Panc1 (cell line): ENCODE measurements around the gene DIS3L2. TPM values are rescaled to one million over a fixed set of nuclear protein-coding genes. Genes with fewer than 3 reads are reported as not detected.

Source experiments
- ATAC-seq: fragments of 200-7000 bp; cut with Tn5 transposase; 2 replicates; pipeline ENCODE4 v1.9.1; 2020; ENCODE audit warnings: mild to moderate bottlenecking, moderate library complexity
- BruUV-seq: library from RNA; stranded (reverse); fragments of 400-500 nt; replicated peaks from 2 replicates; lab custom pipeline; 2021; lab: Mats Ljungman, UMichigan
- CTCF ChIA-PET: fragments of 300-600 bp; sonication (Branson Sonifier 250); formaldehyde crosslinking; loops from one replicate; lab custom pipeline; 2022; ENCODE audit warnings: antibody characterized with exemption; lab: Charles Lee
- POLR2A ChIA-PET: fragments of 300-600 bp; sonication (Branson Sonifier 250); formaldehyde crosslinking; loops from one replicate; lab custom pipeline; 2022; ENCODE audit warnings: antibody characterized with exemption; lab: Charles Lee
- DNase-seq: peaks from one replicate; pipeline ENCODE4 v3.0.0-alpha.2; 2010; ENCODE audit warnings: low read depth, low spot score
- H3K27ac ChIP-seq: 2 replicates; pipeline ENCODE4 v1.5.1; 2011; ENCODE audit warnings: mild to moderate bottlenecking, low read length, inconsistent platforms
- H3K27me3 ChIP-seq: fragments of 200-500 bp; sonication (Bioruptor generic); 2 replicates; pipeline ENCODE4 v1.6.0; 2014; ENCODE audit warnings: low read length, inconsistent platforms; ENCODE audit not compliant: control insufficient read depth, insufficient read depth
- H3K36me3 ChIP-seq: fragments of 200-500 bp; sonication (Bioruptor generic); 2 replicates; pipeline ENCODE4 v1.5.1; 2014; ENCODE audit warnings: inconsistent platforms, mild to moderate bottlenecking, low read length, moderate library complexity; ENCODE audit not compliant: control insufficient read depth, insufficient read depth
- H3K4me1 ChIP-seq: 2 replicates; pipeline ENCODE4 v1.5.1; 2011; ENCODE audit warnings: inconsistent platforms, mild to moderate bottlenecking, low read length, moderate library complexity; ENCODE audit not compliant: control insufficient read depth, insufficient read depth
- H3K4me3 ChIP-seq, 2 experiments: 2 replicates each; pipeline ENCODE4 v1.5.1; 2011 to 2012; ENCODE audit warnings: low read depth in 2 of 2, low read length in 2 of 2, mild to moderate bottlenecking in 2 of 2, inconsistent platforms in 1 of 2, moderate library complexity in 1 of 2
- H3K9me3 ChIP-seq: fragments of 200-500 bp; sonication (Bioruptor generic); 2 replicates; pipeline ENCODE4 v1.5.1; 2014; ENCODE audit warnings: low read depth, mild to moderate bottlenecking, inconsistent platforms, low read length, moderate library complexity; ENCODE audit not compliant: control insufficient read depth, insufficient read depth
- POLR2AphosphoS5 ChIP-seq: IDR thresholded peaks from 2 replicates; pipeline ENCODE4 v1.6.1; 2012; ENCODE audit warnings: mild to moderate bottlenecking, low read depth, low read length, moderate library complexity
- SIN3A ChIP-seq: IDR thresholded peaks from 2 replicates; pipeline ENCODE4 v1.6.1; 2012; ENCODE audit warnings: low read depth, mild to moderate bottlenecking, low read length, moderate library complexity, borderline replicate concordance; ENCODE audit not compliant: insufficient read depth
- TCF7L2 ChIP-seq: IDR thresholded peaks from 2 replicates; pipeline ENCODE4 v1.6.1; 2011; ENCODE audit warnings: mild to moderate bottlenecking, low read depth, low read length, inconsistent platforms
- in situ Hi-C: cut with HindIII; loops from 2 replicates; pipeline ENCODE4 v1.10.0; 2016; ENCODE audit warnings: low sequenced_read_pairs, low pct_unique_long_range_greater_than_20kb
- intact Hi-C: fragments of 100-400 bp; cut with micrococcal nuclease; formaldehyde crosslinking; loops from one replicate; pipeline ENCODE4 v1.10.0; 2022; ENCODE audit not compliant: unreplicated experiment
- total RNA-seq: library from RNA; stranded (reverse); gene quantifications from one replicate; pipeline ENCODE4 v1.2.1, GENCODE V29; 2021; ENCODE audit not compliant: unreplicated experiment
- TF ChIP-seq, protein P1 (sequence below): fragments of 450-650 bp; IDR thresholded peaks from 2 replicates; pipeline ENCODE4 v1.5.1; 2017; ENCODE audit warnings: mild to moderate bottlenecking
- TF ChIP-seq, protein P2 (sequence below), 2 experiments: IDR thresholded peaks; 2 replicates each; pipeline ENCODE4 v1.6.1; 2011 to 2012; ENCODE audit warnings: low read depth in 2 of 2, control low read depth in 1 of 2, low read length in 1 of 2, mild to moderate bottlenecking in 1 of 2, moderate library complexity in 1 of 2; ENCODE audit not compliant: insufficient read depth in 1 of 2

DIS3L2 gene
- total RNA-seq, 1 experiment from 2014 or later, result 28.1 TPM

DNA sequence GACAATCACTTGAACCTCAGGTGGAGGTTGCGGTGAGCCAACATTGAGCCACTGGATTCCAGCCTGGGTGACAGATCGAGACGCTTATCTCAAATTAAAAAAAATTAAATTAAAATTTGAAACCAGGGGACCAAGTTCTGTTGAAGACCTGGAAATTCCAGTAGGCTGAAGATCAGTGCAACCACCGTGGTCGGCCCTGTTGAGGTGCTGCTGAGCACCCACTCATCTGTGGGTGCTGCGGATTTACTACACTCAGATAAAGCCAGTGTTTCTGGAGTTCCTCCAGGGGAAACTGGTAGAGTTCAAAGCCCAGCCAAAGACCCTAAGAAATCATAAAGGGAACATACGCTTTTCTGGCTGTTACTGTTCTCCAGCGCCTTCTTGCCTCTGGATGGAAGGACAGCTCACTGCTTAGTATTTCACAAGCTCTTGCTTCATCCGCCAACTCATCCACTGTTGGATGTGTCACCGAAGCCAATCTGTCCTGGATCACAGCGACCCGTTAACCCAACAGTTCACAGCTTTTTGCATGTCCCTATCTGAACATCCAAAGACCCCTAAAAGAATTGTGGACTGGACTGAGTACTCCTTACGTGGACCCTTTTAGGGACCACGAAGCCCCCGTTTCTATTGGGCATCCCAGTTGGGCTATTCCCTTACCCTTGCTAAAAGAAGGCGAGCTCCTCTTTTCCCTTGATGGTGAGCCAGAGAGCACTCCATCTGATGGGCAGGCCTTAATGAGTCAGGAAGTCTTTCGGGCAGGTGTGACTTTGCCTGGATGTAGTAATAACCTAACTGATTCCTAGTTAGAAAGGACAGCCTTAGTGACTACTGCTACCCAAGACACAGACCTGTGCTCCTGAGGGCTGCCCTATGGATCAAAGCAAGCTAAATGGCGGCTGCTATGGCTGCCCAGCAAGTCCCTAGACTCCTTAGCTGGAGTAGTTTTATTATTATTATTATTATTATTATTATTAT lies 411.0 kb downstream of the DIS3L2 start:
- ATAC-seq, result no peak
- in situ Hi-C loops, result no loop called here

DNA sequence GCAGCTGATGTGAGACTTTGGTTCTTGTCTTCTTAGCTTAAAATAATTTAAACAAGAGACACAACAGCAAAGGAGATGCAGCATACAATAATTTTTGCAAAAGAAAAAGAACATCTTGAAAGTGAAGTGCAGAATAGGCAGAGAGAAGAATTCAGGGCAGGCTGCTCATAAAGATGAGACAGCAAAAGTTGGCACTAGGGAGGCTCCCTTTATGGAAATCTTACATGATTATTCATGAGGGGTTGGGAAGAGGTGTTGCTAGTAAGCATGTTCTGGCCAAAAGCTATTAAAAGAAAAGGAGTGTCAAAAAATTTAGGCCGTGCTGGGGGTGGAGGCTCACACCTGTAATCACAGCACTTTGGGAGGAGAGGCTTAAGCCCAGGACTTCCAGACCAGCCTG lies 412.8 kb downstream of the DIS3L2 start:
- in situ Hi-C loops, result no loop called here
- Histone ChIP-seq H3K9me3 (no peaks in the 10 kb centered on the region), H3K36me3 (no peaks in the 10 kb centered on the region), H3K4me3 (no peak overlapping the region), H3K27ac (no peak overlapping the region; the same call in 1 of the 2 replicates), H3K27me3 (no peaks in the 10 kb centered on the region), H3K4me1 (no peaks in the 10 kb centered on the region; the same call in 1 of the 2 replicates)
- no peak for DNase-seq
- no peak for ATAC-seq
- ChIA-PET CTCF (interaction anchor here (0.5 kb wide), 1 partner anchor 474 kb away, joined by 6 read pairs; no protein-coding TSS in a partner anchor), POLR2A (no interaction called here)
- no peak for TF ChIP-seq POLR2AphosphoS5
- no peak for TF ChIP-seq SIN3A
- TF ChIP-seq, protein P1, sequence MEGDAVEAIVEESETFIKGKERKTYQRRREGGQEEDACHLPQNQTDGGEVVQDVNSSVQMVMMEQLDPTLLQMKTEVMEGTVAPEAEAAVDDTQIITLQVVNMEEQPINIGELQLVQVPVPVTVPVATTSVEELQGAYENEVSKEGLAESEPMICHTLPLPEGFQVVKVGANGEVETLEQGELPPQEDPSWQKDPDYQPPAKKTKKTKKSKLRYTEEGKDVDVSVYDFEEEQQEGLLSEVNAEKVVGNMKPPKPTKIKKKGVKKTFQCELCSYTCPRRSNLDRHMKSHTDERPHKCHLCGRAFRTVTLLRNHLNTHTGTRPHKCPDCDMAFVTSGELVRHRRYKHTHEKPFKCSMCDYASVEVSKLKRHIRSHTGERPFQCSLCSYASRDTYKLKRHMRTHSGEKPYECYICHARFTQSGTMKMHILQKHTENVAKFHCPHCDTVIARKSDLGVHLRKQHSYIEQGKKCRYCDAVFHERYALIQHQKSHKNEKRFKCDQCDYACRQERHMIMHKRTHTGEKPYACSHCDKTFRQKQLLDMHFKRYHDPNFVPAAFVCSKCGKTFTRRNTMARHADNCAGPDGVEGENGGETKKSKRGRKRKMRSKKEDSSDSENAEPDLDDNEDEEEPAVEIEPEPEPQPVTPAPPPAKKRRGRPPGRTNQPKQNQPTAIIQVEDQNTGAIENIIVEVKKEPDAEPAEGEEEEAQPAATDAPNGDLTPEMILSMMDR, result no peak
- TF ChIP-seq, protein P2, sequence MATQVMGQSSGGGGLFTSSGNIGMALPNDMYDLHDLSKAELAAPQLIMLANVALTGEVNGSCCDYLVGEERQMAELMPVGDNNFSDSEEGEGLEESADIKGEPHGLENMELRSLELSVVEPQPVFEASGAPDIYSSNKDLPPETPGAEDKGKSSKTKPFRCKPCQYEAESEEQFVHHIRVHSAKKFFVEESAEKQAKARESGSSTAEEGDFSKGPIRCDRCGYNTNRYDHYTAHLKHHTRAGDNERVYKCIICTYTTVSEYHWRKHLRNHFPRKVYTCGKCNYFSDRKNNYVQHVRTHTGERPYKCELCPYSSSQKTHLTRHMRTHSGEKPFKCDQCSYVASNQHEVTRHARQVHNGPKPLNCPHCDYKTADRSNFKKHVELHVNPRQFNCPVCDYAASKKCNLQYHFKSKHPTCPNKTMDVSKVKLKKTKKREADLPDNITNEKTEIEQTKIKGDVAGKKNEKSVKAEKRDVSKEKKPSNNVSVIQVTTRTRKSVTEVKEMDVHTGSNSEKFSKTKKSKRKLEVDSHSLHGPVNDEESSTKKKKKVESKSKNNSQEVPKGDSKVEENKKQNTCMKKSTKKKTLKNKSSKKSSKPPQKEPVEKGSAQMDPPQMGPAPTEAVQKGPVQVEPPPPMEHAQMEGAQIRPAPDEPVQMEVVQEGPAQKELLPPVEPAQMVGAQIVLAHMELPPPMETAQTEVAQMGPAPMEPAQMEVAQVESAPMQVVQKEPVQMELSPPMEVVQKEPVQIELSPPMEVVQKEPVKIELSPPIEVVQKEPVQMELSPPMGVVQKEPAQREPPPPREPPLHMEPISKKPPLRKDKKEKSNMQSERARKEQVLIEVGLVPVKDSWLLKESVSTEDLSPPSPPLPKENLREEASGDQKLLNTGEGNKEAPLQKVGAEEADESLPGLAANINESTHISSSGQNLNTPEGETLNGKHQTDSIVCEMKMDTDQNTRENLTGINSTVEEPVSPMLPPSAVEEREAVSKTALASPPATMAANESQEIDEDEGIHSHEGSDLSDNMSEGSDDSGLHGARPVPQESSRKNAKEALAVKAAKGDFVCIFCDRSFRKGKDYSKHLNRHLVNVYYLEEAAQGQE (IDR thresholded peaks at IDR 0.05; ENCODE audit: insufficient read depth in 1 of 2, low read depth in 2 of 2, low read length in 1 of 2), result no peak
- no peak for TF ChIP-seq TCF7L2
- intact Hi-C loops, result no loop called here
- BruUV-seq, result no TSS peak

More for the DNA sequence above, 411.0 kb downstream of the DIS3L2 start:
- H3K9me3 ChIP-seq, result no peaks in the 10 kb centered on the region
- no peak for DNase-seq
- CTCF ChIA-PET, result no interaction called here
- intact Hi-C loops, result no loop called here
- no peak overlapping the region; the same call in 1 of the 2 replicates for H3K27ac ChIP-seq
- peaks cover 7% of the 10 kb centered on the region for H3K4me1 ChIP-seq
- H3K36me3 ChIP-seq, result no peaks in the 10 kb centered on the region
- TF ChIP-seq TCF7L2, result no peak
- TF ChIP-seq SIN3A, result no peak
- TF ChIP-seq, protein P1, result no peak
- TF ChIP-seq, protein P2 (IDR thresholded peaks at IDR 0.05; ENCODE audit: insufficient read depth in 1 of 2, low read depth in 2 of 2, low read length in 1 of 2), result no peak
- TF ChIP-seq POLR2AphosphoS5, result no peak
- no peak overlapping the region for H3K4me3 ChIP-seq
- POLR2A ChIA-PET, result no interaction called here
- no TSS peak for BruUV-seq
- H3K27me3 ChIP-seq, result no peaks in the 10 kb centered on the region
